HFF-Myc (cell line): ENCODE results near the gene DGAT2.

Source experiments
- DNase-seq: peaks from one replicate; pipeline ENCODE4 v3.0.0-alpha.2; 2011; ENCODE audit warnings: low read depth; ENCODE audit errors: extremely low read depth
- H3K4me3 ChIP-seq: replicated peaks from 2 replicates; pipeline ENCODE4 v1.5.1; 2011; ENCODE audit warnings: low read depth, mild to moderate bottlenecking, control low read depth, low read length
- TF ChIP-seq, protein P1 (sequence below): IDR thresholded peaks from 2 replicates; pipeline ENCODE4 v1.5.1; 2012; ENCODE audit warnings: mild to moderate bottlenecking, low read depth, low read length, control low read depth; ENCODE audit errors: missing control alignments

DGAT2 gene

DNA sequence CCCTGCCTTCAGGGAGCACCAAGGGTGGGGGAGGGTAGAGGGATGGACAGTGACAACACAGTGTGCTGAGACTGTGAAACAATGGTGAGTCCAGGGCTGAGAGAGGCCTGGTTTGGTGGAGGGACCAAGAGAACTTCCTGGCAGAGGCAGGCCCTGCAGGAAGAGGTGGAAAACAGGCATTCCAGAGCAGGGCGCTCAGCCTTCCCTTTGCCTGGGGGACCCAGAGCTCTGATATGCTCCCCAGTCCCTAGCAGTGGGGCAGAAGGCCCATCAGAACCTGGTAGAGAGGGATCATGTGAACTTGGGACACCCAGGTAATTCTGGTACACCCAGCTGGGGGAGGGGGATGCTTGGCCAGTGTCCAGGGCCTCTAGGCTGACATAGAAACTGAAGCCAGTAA lies 29.2 kb downstream of the DGAT2 start:
- no peak for DNase-seq
- H3K4me3 ChIP-seq = no peak overlapping the region
- TF ChIP-seq, protein P1, sequence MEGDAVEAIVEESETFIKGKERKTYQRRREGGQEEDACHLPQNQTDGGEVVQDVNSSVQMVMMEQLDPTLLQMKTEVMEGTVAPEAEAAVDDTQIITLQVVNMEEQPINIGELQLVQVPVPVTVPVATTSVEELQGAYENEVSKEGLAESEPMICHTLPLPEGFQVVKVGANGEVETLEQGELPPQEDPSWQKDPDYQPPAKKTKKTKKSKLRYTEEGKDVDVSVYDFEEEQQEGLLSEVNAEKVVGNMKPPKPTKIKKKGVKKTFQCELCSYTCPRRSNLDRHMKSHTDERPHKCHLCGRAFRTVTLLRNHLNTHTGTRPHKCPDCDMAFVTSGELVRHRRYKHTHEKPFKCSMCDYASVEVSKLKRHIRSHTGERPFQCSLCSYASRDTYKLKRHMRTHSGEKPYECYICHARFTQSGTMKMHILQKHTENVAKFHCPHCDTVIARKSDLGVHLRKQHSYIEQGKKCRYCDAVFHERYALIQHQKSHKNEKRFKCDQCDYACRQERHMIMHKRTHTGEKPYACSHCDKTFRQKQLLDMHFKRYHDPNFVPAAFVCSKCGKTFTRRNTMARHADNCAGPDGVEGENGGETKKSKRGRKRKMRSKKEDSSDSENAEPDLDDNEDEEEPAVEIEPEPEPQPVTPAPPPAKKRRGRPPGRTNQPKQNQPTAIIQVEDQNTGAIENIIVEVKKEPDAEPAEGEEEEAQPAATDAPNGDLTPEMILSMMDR = no peak

DNA sequence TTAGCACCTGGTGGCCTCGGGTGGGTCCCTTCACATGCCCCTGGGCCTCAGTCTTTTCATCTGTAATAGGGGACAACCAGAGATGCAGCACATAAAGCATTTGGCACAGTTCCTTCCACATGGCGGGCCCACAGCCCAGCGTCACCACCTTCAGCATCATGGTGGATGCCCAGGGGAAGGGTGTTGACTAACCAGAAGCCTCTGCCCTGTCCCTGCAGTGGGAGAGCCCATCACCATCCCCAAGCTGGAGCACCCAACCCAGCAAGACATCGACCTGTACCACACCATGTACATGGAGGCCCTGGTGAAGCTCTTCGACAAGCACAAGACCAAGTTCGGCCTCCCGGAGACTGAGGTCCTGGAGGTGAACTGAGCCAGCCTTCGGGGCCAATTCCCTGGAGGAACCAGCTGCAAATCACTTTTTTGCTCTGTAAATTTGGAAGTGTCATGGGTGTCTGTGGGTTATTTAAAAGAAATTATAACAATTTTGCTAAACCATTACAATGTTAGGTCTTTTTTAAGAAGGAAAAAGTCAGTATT lies 31.6 kb downstream of the DGAT2 start:
- no peak for DNase-seq

DNA sequence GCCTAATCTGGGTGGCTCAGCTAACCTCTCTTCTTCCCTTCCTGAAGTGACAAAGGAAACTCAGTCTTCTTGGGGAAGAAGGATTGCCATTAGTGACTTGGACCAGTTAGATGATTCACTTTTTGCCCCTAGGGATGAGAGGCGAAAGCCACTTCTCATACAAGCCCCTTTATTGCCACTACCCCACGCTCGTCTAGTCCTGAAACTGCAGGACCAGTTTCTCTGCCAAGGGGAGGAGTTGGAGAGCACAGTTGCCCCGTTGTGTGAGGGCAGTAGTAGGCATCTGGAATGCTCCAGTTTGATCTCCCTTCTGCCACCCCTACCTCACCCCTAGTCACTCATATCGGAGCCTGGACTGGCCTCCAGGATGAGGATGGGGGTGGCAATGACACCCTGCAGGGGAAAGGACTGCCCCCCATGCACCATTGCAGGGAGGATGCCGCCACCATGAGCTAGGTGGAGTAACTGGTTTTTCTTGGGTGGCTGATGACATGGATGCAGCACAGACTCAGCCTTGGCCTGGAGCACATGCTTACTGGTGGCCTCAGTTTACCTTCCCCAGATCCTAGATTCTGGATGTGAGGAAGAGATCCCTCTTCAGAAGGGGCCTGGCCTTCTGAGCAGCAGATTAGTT lies 32.3 kb downstream of the DGAT2 start:
- no peak overlapping the region for H3K4me3 ChIP-seq
- no peak for DNase-seq
- TF ChIP-seq, protein P1 = no peak

More for the DNA sequence above, 31.6 kb downstream of the DGAT2 start:
- TF ChIP-seq, protein P1 = no peak
- no peak overlapping the region for H3K4me3 ChIP-seq

DNA sequence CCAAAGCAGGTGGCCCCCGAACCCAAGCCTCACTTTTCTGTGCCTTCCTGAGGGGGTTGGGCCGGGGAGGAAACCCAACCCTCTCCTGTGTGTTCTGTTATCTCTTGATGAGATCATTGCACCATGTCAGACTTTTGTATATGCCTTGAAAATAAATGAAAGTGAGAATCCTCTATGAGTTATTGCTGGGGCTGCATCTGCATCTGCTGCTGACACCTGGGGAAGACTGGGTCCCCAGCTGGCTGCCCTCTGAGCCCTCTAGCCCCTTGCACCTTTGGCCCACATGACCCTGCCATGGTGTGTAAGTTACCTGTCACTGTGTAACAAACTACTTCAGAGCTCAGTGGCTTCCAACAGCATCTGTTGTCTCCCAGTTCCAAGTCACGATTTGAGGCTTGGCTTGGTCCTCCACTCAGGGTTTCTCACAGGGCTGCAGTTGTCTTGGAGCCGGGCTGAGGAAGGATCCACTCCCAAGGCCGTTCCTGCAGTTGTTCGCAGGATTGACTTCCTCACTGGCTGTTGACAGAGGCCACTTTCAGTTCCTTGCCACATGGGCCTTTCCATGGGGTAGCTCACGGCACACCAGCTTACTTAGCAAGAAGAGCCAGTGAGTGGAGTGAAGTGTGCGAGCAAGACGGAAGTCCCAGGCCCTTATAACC lies 32.9 kb downstream of the DGAT2 start:
- H3K4me3 ChIP-seq = no peak overlapping the region
- DNase-seq = no peak
- TF ChIP-seq, protein P1 = no peak

DNA sequence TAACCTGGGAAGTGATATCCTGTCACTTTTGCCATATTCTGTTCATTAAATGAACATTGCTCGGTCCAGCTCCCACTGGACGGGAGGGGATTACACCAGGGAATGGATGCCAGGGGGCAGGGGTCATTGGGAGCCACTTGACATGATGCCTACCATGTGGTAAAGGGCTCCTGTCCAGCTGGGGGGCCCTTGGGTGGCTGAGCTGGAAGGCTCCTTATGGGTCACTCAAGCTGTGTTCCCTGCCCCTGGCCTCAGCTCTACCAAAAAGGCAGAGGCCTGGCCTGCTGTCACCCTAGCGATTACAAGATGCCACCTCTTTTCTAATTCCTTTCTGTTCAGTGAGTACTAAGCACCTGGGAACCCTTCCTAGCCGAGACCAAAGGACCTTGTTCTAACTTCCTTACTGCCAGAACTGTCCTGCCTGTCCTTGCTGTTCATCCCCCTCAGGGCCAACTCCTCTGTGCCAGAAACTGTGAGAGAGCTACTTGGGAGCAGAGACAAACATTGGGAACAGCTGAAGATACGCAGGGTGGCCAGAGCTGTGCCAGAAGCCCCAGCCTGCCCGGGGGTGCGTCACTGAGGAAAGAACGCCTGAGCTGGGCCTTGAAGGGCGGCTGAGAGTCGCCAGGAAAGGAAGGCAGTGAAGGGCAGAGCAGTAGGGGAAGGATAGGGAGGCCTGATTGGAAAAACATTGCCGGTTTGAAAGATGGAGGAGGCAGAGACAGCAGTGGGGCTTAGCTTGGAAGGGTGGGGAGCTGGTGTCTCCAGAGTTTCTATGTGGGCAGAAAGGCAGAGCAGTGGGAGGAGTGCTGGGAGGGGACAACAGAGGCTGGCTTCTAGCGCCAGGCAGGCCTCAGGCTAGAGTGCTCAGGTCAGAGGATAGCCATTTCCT lies 33.7 kb downstream of the DGAT2 start:
- no peak overlapping the region for H3K4me3 ChIP-seq
- no peak for DNase-seq
- TF ChIP-seq, protein P1 = no peak

DNA sequence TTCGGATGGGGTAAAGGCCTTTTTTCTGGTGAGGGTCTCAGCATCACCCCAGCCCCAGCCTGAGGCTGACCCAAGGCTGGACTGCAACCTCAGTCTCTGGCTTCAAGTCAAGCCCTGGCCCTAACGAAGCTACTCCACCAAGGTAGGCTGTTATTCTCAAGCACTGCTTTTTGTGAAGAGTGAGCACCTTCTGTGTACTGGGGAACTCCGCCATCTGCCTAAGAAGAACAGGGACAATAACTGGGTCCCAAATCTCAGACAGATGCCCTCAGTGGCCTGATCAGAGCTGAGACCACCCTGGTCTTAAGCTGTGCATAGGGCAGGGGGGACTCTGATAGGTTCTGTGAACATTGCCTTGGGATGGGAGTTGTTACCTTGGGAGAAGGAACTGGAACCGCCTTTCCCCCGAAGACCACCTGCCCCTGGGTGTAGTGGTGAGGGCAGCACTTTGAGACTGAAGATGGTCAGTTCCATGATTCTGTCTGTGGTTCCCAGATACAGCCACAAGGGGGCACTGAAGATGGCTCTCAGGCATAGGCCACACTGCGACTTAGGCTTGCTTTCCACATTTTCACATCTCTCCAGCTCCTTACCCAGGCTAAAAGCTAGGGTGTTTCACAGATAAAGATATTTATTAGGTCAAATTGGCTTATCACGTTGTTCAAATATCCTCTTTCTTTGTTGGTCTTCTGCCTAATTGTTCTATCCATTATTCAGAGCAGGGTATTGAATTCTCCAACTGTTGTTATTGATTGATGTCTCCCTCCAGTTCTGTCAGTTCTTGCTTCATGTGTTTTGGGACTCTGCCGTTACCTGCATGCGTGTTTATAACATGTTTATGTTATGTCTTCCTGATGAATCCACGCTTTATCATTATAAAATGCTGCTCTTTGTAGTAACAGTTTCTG lies 34.6 kb downstream of the DGAT2 start:
- TF ChIP-seq, protein P1 = peak; percentile 93
- H3K4me3 ChIP-seq = no peak overlapping the region
- peak; percentile 61 for DNase-seq
